HG02678 (cell line): ENCODE results near the gene TTC39C.

ENCODE experiments used
- ATAC-seq: cut with Tn5 transposase; IDR thresholded peaks from one replicate; pipeline ENCODE4 v1.9.1; 2021; ENCODE audit warnings: mild to moderate bottlenecking, moderate library complexity; ENCODE audit not compliant: unreplicated experiment

TTC39C gene

DNA sequence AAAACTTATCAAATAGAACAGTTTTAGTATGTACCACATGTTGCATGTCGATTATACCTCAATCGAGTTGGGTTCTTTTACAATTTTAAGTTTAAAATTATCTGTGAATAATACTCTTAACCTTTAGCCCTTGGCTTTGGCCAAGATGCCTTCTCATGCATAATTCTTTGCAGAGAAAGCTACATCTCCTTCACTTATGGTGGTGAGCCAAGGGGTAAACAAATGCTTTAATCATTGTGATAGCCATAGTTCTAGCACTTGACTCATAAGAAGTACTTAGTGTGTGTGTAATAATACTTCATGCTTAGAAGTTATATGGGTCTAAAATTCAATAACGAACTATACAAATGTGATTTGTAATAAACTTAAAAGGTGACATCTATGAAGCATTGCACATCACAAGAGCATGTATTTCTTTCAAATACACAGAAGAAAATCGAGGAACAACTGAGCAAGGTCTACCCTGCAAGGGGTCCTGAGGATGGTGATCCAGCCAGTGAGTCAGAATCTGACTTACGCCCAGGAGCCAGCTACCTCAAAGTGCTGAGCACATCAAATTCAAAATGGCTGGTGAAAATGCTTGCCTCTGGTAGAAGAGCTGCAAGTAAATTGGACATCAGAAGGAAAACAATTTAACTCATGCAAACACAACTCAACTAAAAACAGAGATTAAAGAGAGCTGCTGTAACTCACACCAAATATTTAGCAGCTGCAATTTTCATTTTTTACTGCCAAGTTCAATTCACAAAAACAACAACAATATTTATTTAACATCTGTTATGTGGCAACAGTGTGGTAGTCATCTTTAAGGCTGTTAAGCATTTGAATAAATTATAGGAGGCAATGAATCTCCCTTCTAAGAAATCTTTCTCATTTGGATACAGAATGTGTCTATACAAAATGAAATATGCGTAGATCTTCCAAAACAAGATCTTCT, 23.8 kb upstream of the TTC39C start:
- no peak for ATAC-seq

DNA sequence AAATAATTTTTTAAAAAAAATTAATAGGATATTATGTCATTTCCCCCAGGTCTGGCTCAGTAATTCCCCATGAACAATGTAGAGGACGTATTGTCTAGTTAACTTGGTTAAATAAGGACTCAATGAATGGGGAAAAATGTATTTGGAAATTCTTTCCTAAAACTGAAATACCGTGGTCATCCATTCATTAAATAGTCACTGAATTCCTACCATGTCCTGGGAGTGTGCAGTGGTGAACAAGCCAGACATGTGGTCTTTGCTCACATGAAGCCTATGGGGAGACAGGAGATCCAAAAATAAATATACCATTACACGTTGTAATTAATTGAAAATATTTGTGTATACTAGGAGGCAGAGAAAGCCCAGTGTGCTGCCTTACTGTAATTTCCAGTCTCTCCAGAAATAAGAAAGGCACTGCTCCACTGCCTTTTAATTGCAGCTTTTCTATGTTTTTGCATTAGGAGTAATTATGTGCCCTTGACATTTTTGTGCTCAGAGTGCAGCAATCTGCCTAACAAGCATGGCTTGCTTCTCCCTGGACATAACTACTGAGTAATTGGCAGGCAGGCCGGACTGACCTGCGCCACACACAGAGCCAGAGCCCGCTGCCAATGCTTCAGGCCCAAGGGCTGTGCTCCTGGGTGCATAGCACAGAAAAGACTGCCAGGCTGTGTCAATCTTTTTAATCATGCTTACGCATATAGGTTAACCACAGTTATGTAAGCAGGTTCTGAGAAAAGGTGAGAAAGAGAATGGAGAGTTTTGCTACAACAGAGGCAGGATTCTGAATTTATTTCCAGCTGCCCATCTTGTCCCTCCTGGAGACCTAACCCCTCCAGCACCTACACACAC, 22.2 kb upstream of the TTC39C start:
- ATAC-seq = no peak

DNA sequence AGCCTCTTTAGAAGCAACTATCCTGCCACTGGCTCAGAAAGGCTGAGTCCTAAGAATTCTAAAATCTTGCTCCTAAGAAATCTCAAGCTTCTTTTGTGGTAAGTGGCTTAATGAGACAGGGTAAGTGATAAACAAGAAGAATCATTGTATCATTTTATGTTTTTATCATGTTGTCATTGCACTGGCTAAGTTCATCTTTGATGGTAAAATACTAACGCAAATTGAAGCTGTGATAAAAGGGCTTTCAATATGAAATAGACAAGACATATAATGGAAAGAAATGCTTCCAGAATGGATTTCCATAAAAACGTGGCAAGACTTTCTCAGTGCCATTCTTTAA, 21.6 kb upstream of the TTC39C start:
- no peak for ATAC-seq

DNA sequence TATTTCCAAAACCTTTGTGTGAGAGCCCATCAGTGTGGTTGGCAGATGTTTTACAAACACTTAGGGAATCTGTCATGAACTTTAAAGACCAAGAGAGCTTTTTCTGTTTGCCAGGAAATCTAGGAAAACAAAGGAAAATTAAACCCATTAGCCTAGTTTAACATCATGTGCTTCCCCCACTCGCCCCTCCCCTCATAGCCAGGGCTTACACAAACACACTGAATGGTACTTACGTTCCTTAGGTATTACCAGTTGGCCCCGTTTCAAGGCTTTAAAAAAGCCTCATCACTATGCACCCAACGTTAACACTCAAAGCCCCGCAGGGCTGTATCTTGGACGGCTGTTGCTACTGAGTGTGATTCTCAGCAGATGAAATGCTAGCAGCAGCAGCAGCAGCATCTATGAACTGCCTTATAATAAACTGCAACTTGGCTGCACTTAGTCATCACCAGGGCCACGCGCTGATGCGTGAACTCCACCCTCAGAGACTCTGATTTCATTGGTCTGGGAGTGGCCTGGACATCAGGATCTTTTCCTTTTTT, 20.1 kb upstream of the TTC39C start:
- ATAC-seq = no peak

DNA sequence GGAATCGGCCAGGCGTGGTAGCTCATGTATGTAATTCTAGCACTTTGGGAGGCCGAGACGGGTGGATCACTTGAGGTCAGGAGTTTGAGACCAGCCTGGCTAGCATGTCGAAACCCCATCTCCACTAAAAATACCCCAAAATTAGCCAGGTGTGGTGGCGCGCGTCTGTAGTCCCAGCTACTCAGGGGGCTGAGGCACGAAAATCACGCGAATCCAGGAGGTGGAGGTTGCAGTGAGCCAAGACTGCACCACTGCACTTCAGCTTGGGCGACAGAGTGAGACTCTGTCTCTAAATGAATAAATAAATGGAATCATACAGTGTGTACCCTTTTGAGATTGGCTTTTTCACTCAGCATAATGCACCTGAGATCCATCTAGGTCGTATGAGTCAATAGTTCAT, 19.4 kb upstream of the TTC39C start:
- ATAC-seq = no peak

DNA sequence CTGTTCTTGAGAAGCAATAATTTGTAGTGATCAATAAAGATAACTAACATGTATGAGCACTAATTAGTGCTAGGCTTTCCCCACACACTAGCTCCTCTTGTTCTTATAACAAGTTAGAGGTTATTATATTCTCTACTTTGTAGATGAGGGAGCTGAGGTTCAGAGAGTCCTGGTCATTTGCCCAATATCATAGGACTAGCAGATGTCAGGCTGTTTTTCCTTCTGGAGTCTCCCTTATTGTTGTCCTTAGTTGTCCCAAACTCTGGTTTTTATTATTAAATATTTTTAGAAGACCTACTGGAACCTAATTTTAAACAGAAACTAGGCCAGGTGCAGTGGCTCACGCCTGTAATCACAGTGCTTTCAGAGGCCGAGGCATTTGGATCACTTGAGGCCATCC, 16.5 kb upstream of the TTC39C start:
- ATAC-seq = no peak

DNA sequence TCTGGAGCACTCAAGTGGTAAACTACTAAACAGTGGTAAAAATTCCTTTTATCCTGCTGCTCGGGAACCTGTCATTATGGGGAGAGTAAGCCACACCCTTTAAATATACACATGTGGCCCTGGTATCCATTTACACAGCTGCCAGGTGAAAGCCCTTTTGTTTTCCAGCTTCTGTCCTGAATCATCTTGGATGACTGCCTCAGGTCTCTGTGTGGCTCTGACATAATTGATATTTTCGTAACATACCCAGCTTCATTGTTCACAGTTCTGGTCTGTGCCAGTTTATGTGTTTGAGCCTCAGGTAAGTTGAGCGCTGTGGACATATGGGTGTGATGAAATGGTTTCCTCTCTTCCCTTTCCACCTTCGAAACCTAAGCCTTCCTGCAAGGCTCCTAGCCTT, 15.7 kb upstream of the TTC39C start:
- no peak for ATAC-seq

DNA sequence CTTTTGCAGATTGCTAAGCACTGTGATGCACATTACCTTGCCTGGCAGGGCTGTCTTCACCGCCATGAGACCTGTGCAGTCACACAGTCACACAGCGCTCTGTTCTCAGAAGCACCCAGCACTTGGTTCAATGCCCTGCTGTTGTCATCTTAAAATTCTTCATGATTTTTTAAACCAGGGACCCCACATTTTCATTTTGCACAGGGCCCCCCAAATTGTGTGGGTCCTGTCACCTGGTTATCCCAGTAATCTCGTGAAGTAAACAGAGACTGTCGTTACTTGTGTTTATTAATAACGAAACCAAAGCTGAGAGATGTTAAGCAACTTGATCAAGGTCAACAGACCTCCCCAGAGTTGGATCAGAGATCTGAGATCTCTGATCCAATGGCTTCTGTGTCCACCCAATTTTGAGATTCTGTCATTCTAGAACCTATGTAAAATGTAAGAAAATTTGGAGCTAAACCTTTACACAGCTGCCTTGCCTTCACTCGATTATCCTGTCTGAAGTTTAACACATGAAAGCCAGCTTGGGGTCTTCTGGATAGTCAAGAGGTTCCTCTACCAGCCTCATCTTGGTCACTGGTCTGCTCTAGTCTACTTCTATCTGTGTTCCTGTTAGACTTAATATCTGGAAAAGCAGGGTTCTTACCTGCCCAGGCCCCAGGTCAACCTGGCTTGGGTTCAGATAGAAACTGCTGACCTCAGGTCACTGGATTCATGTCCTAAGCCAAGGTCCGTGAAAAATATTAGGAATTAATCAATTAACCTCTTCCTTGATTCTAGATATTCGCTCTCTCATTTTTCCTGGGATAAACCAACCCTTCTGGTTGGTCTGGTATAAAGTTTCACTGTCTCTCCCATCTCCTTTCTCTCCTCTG, 13.7 kb upstream of the TTC39C start:
- ATAC-seq = no peak

DNA sequence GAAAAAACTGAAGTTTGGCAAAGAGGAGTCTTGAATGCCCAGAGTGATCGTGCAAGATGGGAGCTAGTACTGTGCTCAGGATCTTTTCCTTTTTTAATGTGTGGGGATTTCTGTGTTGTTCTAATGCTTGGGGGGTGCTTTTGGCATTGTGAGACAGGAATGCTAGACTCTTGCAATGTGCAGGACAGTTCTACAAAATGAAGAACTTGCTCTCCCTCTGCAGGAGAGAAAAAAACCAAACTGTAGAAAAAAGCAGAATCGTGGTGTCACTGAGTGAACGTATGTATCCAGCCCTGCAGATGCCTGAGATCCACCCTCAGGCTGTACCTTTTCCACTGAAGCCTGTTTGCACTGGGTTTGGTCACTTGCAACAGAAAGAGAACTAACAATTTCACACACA, 12.1 kb upstream of the TTC39C start:
- ATAC-seq = no peak

DNA sequence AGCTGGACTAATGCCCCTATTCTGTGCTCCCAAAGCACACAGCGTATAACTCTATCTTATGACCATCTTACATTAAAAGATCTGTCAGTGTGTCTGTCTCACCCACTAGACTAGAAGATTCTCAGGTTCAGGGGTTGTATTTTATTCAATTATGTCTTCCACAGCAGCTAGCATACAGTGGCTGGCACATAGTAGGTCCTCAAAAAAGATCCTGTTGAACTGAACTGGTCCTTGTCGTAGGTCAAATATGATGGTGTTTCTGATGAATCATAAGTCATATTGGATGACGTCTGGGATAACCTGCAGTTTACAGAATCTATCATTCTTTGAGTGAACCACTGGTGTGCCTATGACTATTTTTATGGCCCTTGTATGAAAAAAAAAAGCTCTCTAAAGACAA, 11.3 kb upstream of the TTC39C start:
- ATAC-seq = no peak

DNA sequence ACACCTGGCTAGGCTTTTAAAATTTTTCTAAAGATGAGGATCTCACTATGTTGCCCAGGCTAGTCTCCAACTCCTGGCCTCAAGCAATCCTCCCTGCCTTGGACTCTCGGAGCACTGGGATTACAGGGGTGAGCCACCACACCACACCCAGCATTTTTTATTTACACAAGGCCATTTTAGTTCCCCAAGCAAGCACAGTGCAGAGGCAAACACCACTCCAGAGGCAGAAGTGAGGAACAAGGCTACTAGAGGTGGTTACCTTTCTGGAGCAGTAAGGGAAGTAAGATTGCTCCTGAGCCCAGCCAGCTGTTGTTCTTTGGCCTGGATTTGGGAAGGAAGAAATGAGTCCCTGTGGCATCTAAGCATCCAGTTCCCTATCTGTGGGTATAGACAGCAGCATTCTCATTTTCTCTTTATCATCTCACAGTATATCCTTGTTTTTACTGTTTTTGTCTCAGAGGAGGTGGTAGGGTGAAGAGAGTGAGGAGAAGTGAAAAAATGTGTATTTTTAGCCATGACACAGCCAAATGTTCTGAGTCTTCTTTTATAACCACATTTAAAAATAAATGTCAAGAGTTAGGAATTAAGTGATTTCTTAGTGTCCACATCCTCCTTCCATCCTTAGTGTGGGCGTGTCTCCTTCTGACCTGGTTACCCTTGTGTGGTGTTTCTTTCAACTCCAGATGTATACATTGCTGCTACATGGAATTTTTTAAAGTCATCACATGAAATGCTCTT, 10.5 kb upstream of the TTC39C start:
- ATAC-seq = no peak

DNA sequence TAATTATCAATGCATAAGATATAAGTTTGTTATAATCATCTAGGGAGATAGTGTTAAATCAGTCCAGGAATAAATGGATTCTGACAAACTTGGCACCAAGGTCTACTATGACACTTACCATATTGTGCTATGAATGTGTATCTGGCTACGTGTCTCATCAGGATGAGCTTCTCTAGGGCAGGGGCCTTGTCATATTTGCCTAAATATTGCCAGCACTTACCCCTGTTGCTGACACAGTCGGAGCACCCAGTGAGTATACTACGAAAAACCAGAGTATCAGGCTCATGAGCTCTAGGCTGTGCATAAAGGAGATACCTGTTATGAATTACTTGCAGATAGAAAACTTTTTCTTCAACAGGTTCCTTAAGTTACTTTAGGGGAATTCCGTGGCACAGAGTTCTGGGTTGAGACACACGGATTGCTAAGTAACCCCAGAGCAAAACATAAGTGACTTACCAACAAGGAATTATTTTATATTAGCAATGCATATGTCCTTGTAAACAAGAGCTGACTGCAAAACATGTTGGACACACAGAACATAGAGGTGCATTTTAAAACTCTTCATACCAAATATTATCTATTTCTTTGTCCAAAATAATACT, 7.7 kb upstream of the TTC39C start:
- no peak for ATAC-seq

DNA sequence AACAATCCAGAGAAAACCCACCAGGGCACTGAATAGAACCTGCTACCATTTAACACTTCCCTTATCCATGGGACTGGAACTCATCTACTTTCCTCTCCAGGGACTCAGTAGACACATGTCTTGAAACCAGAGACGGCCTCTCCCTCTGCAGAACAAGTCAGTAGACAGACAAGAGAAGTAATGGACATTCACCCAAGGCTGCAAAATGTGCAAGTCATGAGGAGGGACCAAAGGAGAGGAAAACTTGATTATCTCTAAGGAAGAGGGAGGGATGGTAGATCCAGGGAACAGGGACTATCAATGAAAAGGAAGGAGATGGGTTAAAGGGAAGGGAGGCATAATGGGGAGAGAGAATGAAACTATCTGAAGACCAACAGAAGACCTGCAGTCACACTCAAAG, 5.3 kb upstream of the TTC39C start:
- ATAC-seq = no peak

DNA sequence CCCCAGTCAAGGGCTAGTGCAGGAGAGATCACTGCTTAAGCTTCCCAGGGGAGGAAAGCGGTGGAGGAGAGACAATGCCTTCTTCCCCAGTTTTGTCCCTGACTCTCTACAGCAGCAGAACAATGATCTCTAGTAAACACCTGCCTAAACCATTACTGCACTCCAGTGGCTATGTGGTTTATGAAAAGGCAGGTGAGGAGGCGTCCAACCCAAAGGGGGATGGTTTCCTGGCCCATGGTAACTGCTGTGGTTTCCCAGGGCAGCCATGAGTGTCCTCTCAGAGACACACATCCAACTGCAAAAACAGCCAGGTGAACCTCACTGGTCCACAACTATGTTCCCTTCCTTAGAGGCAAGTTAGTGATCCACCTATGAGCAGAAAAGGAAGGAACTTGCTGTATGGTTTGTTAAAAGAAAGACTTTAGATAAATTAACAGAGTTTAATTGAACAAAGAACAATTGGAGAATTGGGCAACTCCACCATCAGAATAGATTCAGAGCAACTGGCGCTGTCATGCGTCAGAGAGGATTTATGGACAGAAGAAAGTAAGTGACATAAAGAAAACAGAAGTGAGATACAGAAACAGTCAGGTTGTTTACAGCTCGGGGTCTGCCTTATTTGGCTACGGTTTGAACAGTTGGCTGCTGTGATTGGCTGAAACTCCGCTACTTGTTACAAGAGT, 4.8 kb upstream of the TTC39C start:
- peak; percentile 45 for ATAC-seq

DNA sequence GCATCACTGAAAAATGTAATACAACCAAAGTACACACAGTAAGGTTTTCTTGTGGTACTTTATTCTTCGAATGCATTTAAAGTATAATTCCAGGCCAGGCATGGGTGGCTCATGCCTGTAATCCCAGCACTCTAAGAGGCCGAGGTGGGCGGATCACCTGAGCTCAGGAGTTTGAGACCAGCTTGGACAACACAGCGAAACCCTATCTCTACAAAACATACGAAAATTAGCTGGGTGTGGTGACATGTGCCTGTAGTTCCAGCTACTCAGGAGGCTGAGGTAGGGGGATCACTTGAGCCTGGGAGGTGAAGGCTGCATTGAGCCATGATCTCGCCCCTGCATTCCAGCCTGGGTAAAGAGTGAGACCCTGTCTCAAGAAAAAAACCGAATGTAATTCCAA, 3.9 kb upstream of the TTC39C start:
- no peak for ATAC-seq

DNA sequence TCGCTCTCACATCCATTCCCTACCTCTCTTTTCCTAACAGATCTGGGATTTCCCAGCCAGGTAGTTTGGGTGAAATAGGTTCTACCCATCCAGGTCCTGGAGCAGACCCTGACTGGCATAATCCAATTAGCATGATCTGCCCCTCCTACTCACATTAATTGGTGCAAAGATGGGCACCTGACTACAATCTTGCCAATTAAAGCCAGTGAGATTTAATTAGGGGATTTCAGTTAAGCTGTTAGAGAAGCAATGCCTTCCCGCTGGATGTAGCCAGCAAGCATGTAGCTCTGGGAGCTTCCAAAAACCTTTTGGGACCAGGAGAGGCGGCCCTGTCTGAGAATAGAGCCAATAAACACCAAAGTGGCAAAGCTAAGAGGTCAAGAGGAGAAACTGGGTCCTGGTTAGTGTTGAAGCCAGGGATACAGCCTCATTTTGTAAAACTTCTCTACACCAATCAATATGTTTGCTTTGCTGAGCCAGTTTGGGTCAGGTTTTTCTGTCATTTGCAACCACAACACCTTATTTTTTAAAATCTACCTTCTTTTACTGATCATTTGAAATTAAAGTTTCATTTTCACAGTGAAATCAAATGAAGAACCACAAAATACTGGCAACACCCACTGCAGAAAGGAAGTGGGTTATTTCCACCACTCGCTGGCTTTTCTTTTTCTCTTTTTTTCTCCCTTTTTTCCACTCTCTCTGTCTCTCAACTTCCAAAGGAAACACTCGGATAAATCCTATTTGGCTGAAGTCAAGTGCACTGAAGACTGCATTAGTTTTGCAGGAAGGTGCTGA, 3.2 kb upstream of the TTC39C start:
- no peak for ATAC-seq

DNA sequence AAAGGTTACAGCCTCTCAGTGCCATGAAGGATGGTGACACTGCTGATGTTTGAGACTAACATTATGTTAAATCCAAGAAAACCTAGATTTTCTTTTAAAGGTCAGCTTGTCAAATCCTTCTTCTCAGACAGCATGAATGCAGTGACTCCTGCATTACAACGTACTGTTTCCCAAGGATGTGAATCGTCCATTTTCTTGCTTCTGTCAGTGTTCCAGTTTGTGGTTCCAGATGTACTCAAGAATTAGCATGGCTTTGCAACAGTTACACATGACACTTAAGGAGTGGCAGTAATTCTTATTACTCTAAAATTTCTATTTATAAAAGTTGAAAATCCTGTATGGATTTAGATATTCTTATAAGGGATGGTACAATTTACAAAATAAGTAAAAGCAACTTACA, 1.5 kb upstream of the TTC39C start:
- no peak for ATAC-seq

DNA sequence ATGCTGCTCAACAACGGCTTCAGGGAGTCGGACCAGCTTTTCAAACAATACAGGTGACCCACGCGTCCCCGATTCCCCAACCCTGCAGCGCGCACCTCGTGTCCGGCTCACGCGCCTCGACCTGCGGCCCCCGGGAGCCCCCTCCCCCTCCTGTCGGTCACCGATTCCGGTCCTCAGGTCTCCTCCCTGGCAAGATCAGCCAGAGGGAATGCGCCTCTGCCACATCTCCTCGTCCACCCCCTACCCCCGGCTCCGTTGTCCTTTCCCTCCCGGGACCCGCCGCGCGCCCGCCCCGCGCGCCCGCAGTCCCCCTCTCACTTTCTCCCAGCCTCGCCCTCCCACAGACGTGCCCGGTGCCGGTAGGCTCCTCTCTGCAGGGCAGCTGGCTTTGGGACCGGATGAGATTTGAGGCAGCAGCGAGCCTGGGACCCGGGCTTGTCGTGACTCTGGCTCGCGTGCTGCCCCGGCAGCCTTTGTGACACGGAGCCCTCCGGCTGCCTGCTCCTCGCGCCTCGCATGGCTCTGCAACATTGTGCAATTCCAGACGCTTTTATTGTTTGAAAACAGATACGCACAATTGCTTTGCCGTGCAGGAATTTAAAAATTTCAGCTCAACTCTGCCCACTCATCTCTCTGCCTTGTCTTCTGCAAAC, 558 bp downstream of the TTC39C start:
- ATAC-seq = no peak
